MM.1S (cell line): Measurements from ENCODE around the gene ARSA.

Experiments
- DNase-seq: peaks from one replicate; pipeline ENCODE4 v3.0.0-alpha.2; 2015
- H2AFZ ChIP-seq: fragments of 300-600 bp; sonication (generic); 2 replicates; pipeline ENCODE4 v1.6.0; 2016; ENCODE audit warnings: antibody characterized with exemption, low read length
- H3F3A ChIP-seq: fragments of 300-600 bp; sonication (generic); 2 replicates; pipeline ENCODE4 v1.6.1; 2016; ENCODE audit warnings: mild to moderate bottlenecking, antibody characterized with exemption, low read length, moderate library complexity, mixed read lengths; ENCODE audit not compliant: insufficient read depth
- H3K27ac ChIP-seq: fragments of 300-600 bp; sonication (generic); 2 replicates; pipeline ENCODE4 v1.5.1; 2016; ENCODE audit warnings: mild to moderate bottlenecking, low read length
- H3K27me3 ChIP-seq: fragments of 300-600 bp; sonication (generic); replicated peaks from 2 replicates; pipeline ENCODE4 v1.6.0; 2016; ENCODE audit warnings: low read length; ENCODE audit not compliant: insufficient read depth
- H3K36me3 ChIP-seq: fragments of 300-600 bp; sonication (generic); replicated peaks from 2 replicates; pipeline ENCODE4 v1.6.1; 2016; ENCODE audit warnings: mild to moderate bottlenecking, low read length, mixed read lengths; ENCODE audit not compliant: insufficient read depth
- H3K4me1 ChIP-seq: fragments of 300-600 bp; sonication (generic); 2 replicates; pipeline ENCODE4 v1.6.1; 2016; ENCODE audit warnings: low read length, mixed read lengths
- H3K4me2 ChIP-seq: fragments of 300-600 bp; sonication (generic); 2 replicates; pipeline ENCODE4 v1.6.0; 2016; ENCODE audit warnings: low read depth, low read length
- H3K4me3 ChIP-seq: fragments of 300-600 bp; sonication (generic); 2 replicates; pipeline ENCODE4 v1.5.1; 2016; ENCODE audit warnings: low read length, mixed read lengths
- H3K79me2 ChIP-seq: fragments of 300-600 bp; sonication (generic); 2 replicates; pipeline ENCODE4 v1.6.1; 2016; ENCODE audit warnings: mixed run types, low read length, mixed read lengths
- H3K9ac ChIP-seq: fragments of 300-600 bp; sonication (generic); 2 replicates; pipeline ENCODE4 v1.6.1; 2016; ENCODE audit warnings: low read length, mixed read lengths
- H3K9me2 ChIP-seq: fragments of 300-600 bp; sonication (generic); replicated peaks from 2 replicates; pipeline ENCODE4 v1.6.1; 2016; ENCODE audit warnings: mild to moderate bottlenecking, low read length, mixed read lengths; ENCODE audit not compliant: insufficient read depth
- H3K9me3 ChIP-seq: fragments of 300-600 bp; sonication (generic); replicated peaks from 2 replicates; pipeline ENCODE4 v1.6.1; 2016; ENCODE audit warnings: mild to moderate bottlenecking, low read length, mixed read lengths; ENCODE audit not compliant: insufficient read depth
- H4K20me1 ChIP-seq: fragments of 300-600 bp; sonication (generic); 2 replicates; pipeline ENCODE4 v1.6.1; 2016; ENCODE audit warnings: mild to moderate bottlenecking, low read length, moderate library complexity, mixed read lengths; ENCODE audit not compliant: insufficient read depth
- CTCF ChIP-seq: fragments of 300-600 bp; sonication (generic); IDR thresholded peaks from 2 replicates; pipeline ENCODE4 v1.5.1; 2016; ENCODE audit warnings: antibody characterized with exemption, low read length, mixed read lengths
- EZH2 ChIP-seq: fragments of 300-600 bp; sonication (generic); optimal IDR thresholded peaks from 2 replicates; pipeline ENCODE3; 2017; ENCODE audit warnings: low read depth, mild to moderate bottlenecking, antibody characterized with exemption, low read length, mixed read lengths
- EZH2phosphoT487 ChIP-seq: fragments of 300-600 bp; sonication (generic); IDR thresholded peaks from 2 replicates; pipeline ENCODE4 v1.6.1; 2018; ENCODE audit warnings: antibody characterized with exemption, low read length

Gene ARSA

GRCh38 chr22:50627642-50628542 lies at the start of gene ARSA:
Gene ARSA, minus strand, starts transcription at chr22:50628152. Its CDS starts 373 bp downstream, at chr22:50627779.
- Histone ChIP-seq H4K20me1 (no peaks in the 10 kb centered on the region), H3K9me3 (no peaks in the 10 kb centered on the region), H3K4me2 (peak within 1 kb of the TSS; percentile 95), H3K9me2 (no peaks in the 10 kb centered on the region), H3K4me3 (peak within 1 kb of the TSS; percentile 98), H3K27me3 (no peaks in the 10 kb centered on the region), H3K9ac (peak within 1 kb of the TSS; percentile 85), H3K36me3 (no peaks in the 10 kb centered on the region), H2AFZ (peak within 1 kb of the TSS; percentile 96), H3K4me1 (peaks cover 13% of the 10 kb centered on the region), H3K27ac (no peak within 1 kb of the TSS; the same call in 1 of the 2 replicates), H3F3A (no peaks in the 10 kb centered on the region), H3K79me2 (peaks cover 15% of the 10 kb centered on the region)
- TF ChIP-seq CTCF (peak; percentile 15; the same call in 1 of the 2 replicates), EZH2phosphoT487 (no peak)
- peak; percentile 86 for DNase-seq

GRCh38 chr22:50676661-50677492 lies 48.9 kb upstream of the ARSA start:
- Histone ChIP-seq H3K4me3 (no peak overlapping the region), H4K20me1 (no peaks in the 10 kb centered on the region), H3K36me3 (no peaks in the 10 kb centered on the region), H2AFZ (no peak overlapping the region), H3K79me2 (no peaks in the 10 kb centered on the region), H3K27me3 (peaks cover 54% of the 10 kb centered on the region), H3F3A (no peaks in the 10 kb centered on the region), H3K4me1 (no peaks in the 10 kb centered on the region), H3K9me2 (no peaks in the 10 kb centered on the region), H3K9ac (no peak overlapping the region), H3K4me2 (no peak overlapping the region), H3K9me3 (no peaks in the 10 kb centered on the region), H3K27ac (no peak overlapping the region)
- no peak for DNase-seq
- no peak for TF ChIP-seq EZH2phosphoT487
- TF ChIP-seq CTCF = no peak
- no peak for TF ChIP-seq EZH2

- Histone ChIP-seq H3K27me3 (peaks cover 61% of the 10 kb centered on the region), H4K20me1 (no peaks in the 10 kb centered on the region), H3K4me1 (no peaks in the 10 kb centered on the region), H3F3A (no peaks in the 10 kb centered on the region), H3K36me3 (no peaks in the 10 kb centered on the region), H2AFZ (no peak overlapping the region), H3K27ac (no peak overlapping the region), H3K9me2 (no peaks in the 10 kb centered on the region), H3K79me2 (no peaks in the 10 kb centered on the region), H3K9me3 (no peaks in the 10 kb centered on the region), H3K4me3 (no peak overlapping the region), H3K9ac (no peak overlapping the region), H3K4me2 (no peak overlapping the region)
- TF ChIP-seq EZH2 = no peak
- TF ChIP-seq EZH2phosphoT487 = no peak
- no peak for TF ChIP-seq CTCF
- no peak for DNase-seq
Measured at GRCh38 chr22:50676180-50676636, 48.3 kb upstream of the ARSA start.
